Upper lobe of left lung (tissue), 4 donors: Measurements from ENCODE around the gene CYP2R1.
"Not testable (repeated sequence)": the region's sequence is repeated elsewhere in the genome, so short reads cannot be mapped to it uniquely, and the experiment has no call there.

Experiments used
- CTCF ChIP-seq, 6 experiments: fragments of 450-650 bp in 4 of 6; fragments of 200-600 bp in 2 of 6; sonication (generic) in 2 of 6; IDR thresholded peaks; one replicate each; pipeline ENCODE4 v1.5.1; 2016 to 2019; ENCODE audit warnings: antibody characterized with exemption in 6 of 6
- POLR2A ChIP-seq, 4 donors: fragments of 450-650 bp; IDR thresholded peaks; one replicate each; pipeline ENCODE4 v1.5.1; 2016 to 2017; ENCODE audit warnings: antibody characterized with exemption in 4 of 4, mild to moderate bottlenecking in 2 of 4

- not testable (repeated sequence) for TF ChIP-seq CTCF, POLR2A (IDR thresholded peaks at IDR 0.05)
These were observed 8.3 kb downstream of the CYP2R1 start for GRCh38 chr11:14883683-14884082.
